ENCODE measurements around the gene HTD2.

The HTD2 gene

GRCh38 chr3:58357402-58357801 is 51.1 kb downstream of the HTD2 start:
- no peak for DNase-seq (ENCODE audit: extremely low spot score)
- CTCF ChIA-PET: interaction anchor here (0.8 to 1.9 kb wide), 2 partner anchors 58 to 68 kb away, joined by 3 to 4 read pairs; no protein-coding TSS in a partner anchor
- no peak for TF ChIP-seq CTCF (IDR thresholded peaks at IDR 0.05; ENCODE audit: control extremely low read depth, extremely low read depth, low read depth, missing control alignments)
- POLR2A ChIA-PET: no interaction called here

GRCh38 chr3:58358092-58358491 is 51.8 kb downstream of the HTD2 start:
- ChIA-PET POLR2A (no interaction called here), CTCF (no interaction called here)
- DNase-seq (ENCODE audit: extremely low spot score): no peak
- no peak for TF ChIP-seq CTCF (IDR thresholded peaks at IDR 0.05; ENCODE audit: control extremely low read depth, extremely low read depth, low read depth, missing control alignments)

- CTCF ChIA-PET: interaction anchor here (1.0 to 2.8 kb wide), 3 partner anchors 9 to 51 kb away, joined by 4 to 12 read pairs (median 6); no protein-coding TSS in a partner anchor
- no peak for TF ChIP-seq CTCF (IDR thresholded peaks at IDR 0.05; ENCODE audit: control extremely low read depth, extremely low read depth, low read depth, missing control alignments)
- POLR2A ChIA-PET: no interaction called here
- no peak for DNase-seq (ENCODE audit: extremely low spot score)
Measured at GRCh38 chr3:58358808-58359207, 52.5 kb downstream of the HTD2 start.

- DNase-seq (ENCODE audit: extremely low spot score): no peak
- POLR2A ChIA-PET: interaction anchor here (0.5 kb wide), 1 partner anchor 23 kb away, joined by 4 read pairs; no protein-coding TSS in a partner anchor
- no peak for TF ChIP-seq CTCF (IDR thresholded peaks at IDR 0.05; ENCODE audit: control extremely low read depth, extremely low read depth, low read depth, missing control alignments)
- CTCF ChIA-PET: interaction anchor here (1.0 to 2.8 kb wide), 3 partner anchors 9 to 52 kb away, joined by 4 to 12 read pairs (median 6); no protein-coding TSS in a partner anchor
Measured at GRCh38 chr3:58359621-58360020, 53.3 kb downstream of the HTD2 start.

- no peak for TF ChIP-seq CTCF (IDR thresholded peaks at IDR 0.05; ENCODE audit: control extremely low read depth, extremely low read depth, low read depth, missing control alignments)
- ChIA-PET POLR2A (no interaction called here), CTCF (no interaction called here)
- DNase-seq (ENCODE audit: extremely low spot score): no peak
Measured at GRCh38 chr3:58361866-58362265, 55.5 kb downstream of the HTD2 start.

- TF ChIP-seq CTCF (IDR thresholded peaks at IDR 0.05; ENCODE audit: control extremely low read depth, extremely low read depth, low read depth, missing control alignments): no peak
- ChIA-PET POLR2A (no interaction called here), CTCF (interaction anchor here (1.2 to 1.4 kb wide), 2 partner anchors 10 to 22 kb away, joined by 3 to 4 read pairs; no protein-coding TSS in a partner anchor)
- no peak for DNase-seq (ENCODE audit: extremely low spot score)
Measured at GRCh38 chr3:58366699-58367098, 60.4 kb downstream of the HTD2 start.
